ENCODE results near the gene PAK4. TPM values are rescaled to one million over a fixed set of nuclear protein-coding genes. Genes with fewer than 3 reads are reported as not detected.

PAK4 gene
- total and polyA plus RNA-seq, 3 donors from 2014 or later, result 61.0 to 88.3 (median 84.3) TPM

DNA sequence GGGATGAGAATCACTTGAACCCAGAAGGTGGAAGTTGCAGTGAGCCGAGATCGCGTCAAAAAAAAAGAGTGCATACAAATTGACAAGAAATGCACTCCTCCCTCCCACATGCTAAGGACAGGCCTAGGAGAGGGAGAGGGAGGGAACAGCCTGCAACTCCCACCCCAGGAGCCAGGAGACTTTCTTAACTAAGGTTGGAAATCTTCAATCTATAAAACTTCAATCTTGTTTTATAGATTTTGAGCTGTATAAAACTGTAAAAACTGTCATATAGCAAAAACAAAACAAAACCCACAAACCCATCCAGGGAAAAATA is 79.8 kb downstream of the PAK4 start:
- TF ChIP-seq, protein P1, sequence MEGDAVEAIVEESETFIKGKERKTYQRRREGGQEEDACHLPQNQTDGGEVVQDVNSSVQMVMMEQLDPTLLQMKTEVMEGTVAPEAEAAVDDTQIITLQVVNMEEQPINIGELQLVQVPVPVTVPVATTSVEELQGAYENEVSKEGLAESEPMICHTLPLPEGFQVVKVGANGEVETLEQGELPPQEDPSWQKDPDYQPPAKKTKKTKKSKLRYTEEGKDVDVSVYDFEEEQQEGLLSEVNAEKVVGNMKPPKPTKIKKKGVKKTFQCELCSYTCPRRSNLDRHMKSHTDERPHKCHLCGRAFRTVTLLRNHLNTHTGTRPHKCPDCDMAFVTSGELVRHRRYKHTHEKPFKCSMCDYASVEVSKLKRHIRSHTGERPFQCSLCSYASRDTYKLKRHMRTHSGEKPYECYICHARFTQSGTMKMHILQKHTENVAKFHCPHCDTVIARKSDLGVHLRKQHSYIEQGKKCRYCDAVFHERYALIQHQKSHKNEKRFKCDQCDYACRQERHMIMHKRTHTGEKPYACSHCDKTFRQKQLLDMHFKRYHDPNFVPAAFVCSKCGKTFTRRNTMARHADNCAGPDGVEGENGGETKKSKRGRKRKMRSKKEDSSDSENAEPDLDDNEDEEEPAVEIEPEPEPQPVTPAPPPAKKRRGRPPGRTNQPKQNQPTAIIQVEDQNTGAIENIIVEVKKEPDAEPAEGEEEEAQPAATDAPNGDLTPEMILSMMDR (IDR thresholded peaks at IDR 0.05), result no peak
- TF ChIP-seq POLR2A (IDR thresholded peaks at IDR 0.05), result no peak
- no peak overlapping the region for H3K27ac ChIP-seq
- DNase-seq, result no peak
- intact Hi-C loops (cut with DNase I; ENCODE audit: low total_unique reads), result no loop called here
- no peaks in the 10 kb centered on the region for H3K36me3 ChIP-seq (ENCODE audit: low read depth, missing control alignments)
- no peak overlapping the region for H3K4me3 ChIP-seq
- 40 to 48% methylated on average over 3 of the region's 3 CpGs for WGBS, 2 donors
- H3K27me3 ChIP-seq, result no peaks in the 10 kb centered on the region
- H3K9me3 ChIP-seq, result no peaks in the 10 kb centered on the region
- no peaks in the 10 kb centered on the region for H3K4me1 ChIP-seq

GRCh38 chr19:39206122-39206521 is 80.5 kb downstream of the PAK4 start:
- intact Hi-C loops (cut with DNase I; ENCODE audit: low total_unique reads), result no loop called here
- no peak for DNase-seq
- Histone ChIP-seq H3K27me3 (no peaks in the 10 kb centered on the region), H3K4me3 (no peak overlapping the region), H3K27ac (no peak overlapping the region), H3K9me3 (no peaks in the 10 kb centered on the region), H3K4me1 (no peaks in the 10 kb centered on the region), H3K36me3 (ENCODE audit: low read depth, missing control alignments) (no peaks in the 10 kb centered on the region)
- TF ChIP-seq, protein P1 (IDR thresholded peaks at IDR 0.05), result no peak
- 70 to 77% methylated on average over 6 of the region's 6 CpGs for WGBS, 2 donors

DNA sequence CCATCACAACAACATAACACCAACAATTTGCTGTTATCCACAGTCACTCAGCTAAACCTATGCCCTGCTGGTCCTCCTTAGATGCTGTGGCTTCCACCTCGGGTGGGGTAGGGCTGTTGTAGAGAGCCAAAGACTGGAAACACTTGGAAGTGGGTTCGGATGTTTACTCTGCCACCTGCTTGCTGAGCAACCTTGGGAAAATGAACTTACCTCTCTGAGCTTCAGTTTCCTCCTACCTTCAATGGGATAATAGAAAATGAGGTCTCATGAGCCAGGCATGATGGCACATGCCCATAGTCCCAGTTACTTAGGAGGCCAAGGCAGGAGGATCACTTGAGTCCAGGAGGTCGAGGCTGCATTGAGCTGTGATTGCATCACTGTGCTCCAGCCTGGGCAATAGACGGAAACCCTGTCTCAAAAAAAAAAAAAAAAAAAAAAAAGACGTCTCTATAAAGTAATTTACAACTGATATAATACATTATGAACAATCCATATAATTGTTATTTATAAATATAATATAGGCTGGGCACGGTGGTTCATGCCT is 81.8 kb downstream of the PAK4 start:
- intact Hi-C loops (cut with DNase I; ENCODE audit: low total_unique reads), result no loop called here
- H3K27ac ChIP-seq, result no peak overlapping the region
- no peaks in the 10 kb centered on the region for H3K36me3 ChIP-seq (ENCODE audit: low read depth, missing control alignments)
- no peak overlapping the region for H3K4me3 ChIP-seq
- no peak for TF ChIP-seq POLR2A (IDR thresholded peaks at IDR 0.05)
- TF ChIP-seq, protein P1 (IDR thresholded peaks at IDR 0.05), result no peak
- no peak for DNase-seq
- H3K27me3 ChIP-seq, result no peaks in the 10 kb centered on the region
- H3K4me1 ChIP-seq, result no peaks in the 10 kb centered on the region
- H3K9me3 ChIP-seq, result no peaks in the 10 kb centered on the region
- WGBS, 2 donors, result 75 to 77% methylated on average over 6 of the region's 6 CpGs

GRCh38 chr19:39208175-39208795 is 82.7 kb downstream of the PAK4 start:
- H3K9me3 ChIP-seq, result no peaks in the 10 kb centered on the region
- no peak overlapping the region for H3K27ac ChIP-seq
- no peaks in the 10 kb centered on the region for H3K36me3 ChIP-seq (ENCODE audit: low read depth, missing control alignments)
- H3K4me3 ChIP-seq, result no peak overlapping the region
- no peaks in the 10 kb centered on the region for H3K4me1 ChIP-seq
- TF ChIP-seq POLR2A (IDR thresholded peaks at IDR 0.05), result no peak
- TF ChIP-seq, protein P1 (IDR thresholded peaks at IDR 0.05), result no peak
- intact Hi-C loops (cut with DNase I; ENCODE audit: low total_unique reads), result no loop called here
- no peaks in the 10 kb centered on the region for H3K27me3 ChIP-seq
- no peak for DNase-seq
- WGBS, 2 donors, result 80 to 88% methylated on average over 7 to 9 of the region's 9 CpGs

DNA sequence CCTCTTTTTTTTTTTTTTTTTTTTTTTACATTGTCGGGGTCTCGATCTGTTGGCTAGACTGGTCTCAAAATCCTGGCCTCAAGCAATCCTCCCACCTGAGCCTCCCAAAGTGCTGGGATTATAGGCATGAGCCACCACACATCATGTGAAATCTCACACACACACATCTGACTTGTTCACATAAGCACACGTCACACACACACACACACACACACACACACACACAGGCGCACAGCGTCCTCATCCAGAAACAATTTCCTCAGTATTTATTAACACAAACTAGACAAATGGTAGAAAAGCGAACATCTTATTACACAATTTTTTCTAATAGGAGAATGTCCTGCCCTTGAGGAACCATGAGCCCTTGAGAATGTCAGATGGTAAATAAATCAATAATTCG is 83.6 kb downstream of the PAK4 start:
- Histone ChIP-seq H3K27ac (no peak overlapping the region), H3K4me3 (no peak overlapping the region), H3K36me3 (ENCODE audit: low read depth, missing control alignments) (no peaks in the 10 kb centered on the region), H3K4me1 (no peaks in the 10 kb centered on the region), H3K27me3 (no peaks in the 10 kb centered on the region), H3K9me3 (no peaks in the 10 kb centered on the region)
- TF ChIP-seq, protein P1 (IDR thresholded peaks at IDR 0.05), result no peak
- TF ChIP-seq POLR2A (IDR thresholded peaks at IDR 0.05), result no peak
- 78 to 83% methylated on average over 7 of the region's 7 CpGs for WGBS, 2 donors
- intact Hi-C loops (cut with DNase I; ENCODE audit: low total_unique reads), result no loop called here
- no peak for DNase-seq
